PFSK-1 (cell line): ENCODE data around the gene AK3.

Experiments used
- POLR2AphosphoS5 ChIP-seq: IDR thresholded peaks from 2 replicates; pipeline ENCODE4 v1.6.1; 2012; ENCODE audit warnings: low read depth, mild to moderate bottlenecking, control low read depth, low read length, moderate library complexity
- TAF1 ChIP-seq: IDR thresholded peaks from 2 replicates; pipeline ENCODE4 v1.6.1; 2012; ENCODE audit warnings: low read length, control low read depth, borderline replicate concordance; ENCODE audit not compliant: insufficient read depth

GRCh38 chr9:4739587-4740387, 1.2 kb downstream of the AK3 start:
- no peak for TF ChIP-seq TAF1
- TF ChIP-seq POLR2AphosphoS5, result no peak
